ENCODE results near the gene COA1. TPM values are rescaled to one million over a fixed set of nuclear protein-coding genes. Genes with fewer than 3 reads are reported as not detected.
A peak's percentile ranks its signal among the peaks of the same experiment; 100 is the strongest.

The COA1 gene
- total and polyA plus RNA-seq, 8 donors: 41.5 to 89.2 (median 75.6) TPM

- Histone ChIP-seq H3K9me3 (no peaks in the 10 kb centered on the region), H3K4me1 (peaks cover 0 to 4% of the 10 kb centered on the region in 2 donors), H3K4me3 (no peak overlapping the region), H3K27ac (peak overlapping the region in 1 of 2 donors; percentile 57), H3K27me3 (no peaks in the 10 kb centered on the region), H3K36me3 (peaks cover 0 to 62% of the 10 kb centered on the region in 2 donors)
- TF ChIP-seq, protein P1, sequence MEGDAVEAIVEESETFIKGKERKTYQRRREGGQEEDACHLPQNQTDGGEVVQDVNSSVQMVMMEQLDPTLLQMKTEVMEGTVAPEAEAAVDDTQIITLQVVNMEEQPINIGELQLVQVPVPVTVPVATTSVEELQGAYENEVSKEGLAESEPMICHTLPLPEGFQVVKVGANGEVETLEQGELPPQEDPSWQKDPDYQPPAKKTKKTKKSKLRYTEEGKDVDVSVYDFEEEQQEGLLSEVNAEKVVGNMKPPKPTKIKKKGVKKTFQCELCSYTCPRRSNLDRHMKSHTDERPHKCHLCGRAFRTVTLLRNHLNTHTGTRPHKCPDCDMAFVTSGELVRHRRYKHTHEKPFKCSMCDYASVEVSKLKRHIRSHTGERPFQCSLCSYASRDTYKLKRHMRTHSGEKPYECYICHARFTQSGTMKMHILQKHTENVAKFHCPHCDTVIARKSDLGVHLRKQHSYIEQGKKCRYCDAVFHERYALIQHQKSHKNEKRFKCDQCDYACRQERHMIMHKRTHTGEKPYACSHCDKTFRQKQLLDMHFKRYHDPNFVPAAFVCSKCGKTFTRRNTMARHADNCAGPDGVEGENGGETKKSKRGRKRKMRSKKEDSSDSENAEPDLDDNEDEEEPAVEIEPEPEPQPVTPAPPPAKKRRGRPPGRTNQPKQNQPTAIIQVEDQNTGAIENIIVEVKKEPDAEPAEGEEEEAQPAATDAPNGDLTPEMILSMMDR (IDR thresholded peaks at IDR 0.05): no peak
- intact Hi-C loops (cut with DNase I): no loop called here
- ATAC-seq (peak; percentile 24), DNase-seq (no peak)
Observed at GRCh38 chr7:43612599-43613589, 116.4 kb downstream of the COA1 start.

DNA sequence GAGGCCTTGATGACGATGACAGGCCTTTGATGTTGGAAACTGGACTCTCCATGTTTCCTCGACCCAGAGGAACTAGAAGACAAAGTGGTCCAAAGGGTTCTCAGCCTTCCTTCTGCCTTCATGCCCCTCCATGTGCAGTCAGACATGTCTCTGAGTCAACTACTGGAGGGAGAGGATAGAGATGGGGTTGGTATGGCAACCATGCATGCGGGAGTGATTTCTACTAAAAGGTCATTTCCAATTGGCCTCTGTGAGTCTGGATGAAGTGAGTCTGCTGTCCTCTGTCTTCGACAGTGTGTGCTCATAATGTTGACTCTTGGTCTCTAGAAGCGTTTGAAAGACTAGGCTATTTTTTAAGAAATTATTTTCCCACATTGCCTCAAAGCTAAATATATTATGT, 117.2 kb downstream of the COA1 start:
- TF ChIP-seq, protein P1 (IDR thresholded peaks at IDR 0.05): no peak
- Histone ChIP-seq H3K9me3 (no peaks in the 10 kb centered on the region), H3K36me3 (peaks cover 0 to 60% of the 10 kb centered on the region in 2 donors), H3K4me3 (no peak overlapping the region), H3K4me1 (peaks cover 0 to 4% of the 10 kb centered on the region in 2 donors), H3K27ac (peak overlapping the region in 1 of 2 donors; percentile 57), H3K27me3 (no peaks in the 10 kb centered on the region)
- ATAC-seq: no peak
- DNase-seq: no peak
- intact Hi-C loops (cut with DNase I): no loop called here

DNA sequence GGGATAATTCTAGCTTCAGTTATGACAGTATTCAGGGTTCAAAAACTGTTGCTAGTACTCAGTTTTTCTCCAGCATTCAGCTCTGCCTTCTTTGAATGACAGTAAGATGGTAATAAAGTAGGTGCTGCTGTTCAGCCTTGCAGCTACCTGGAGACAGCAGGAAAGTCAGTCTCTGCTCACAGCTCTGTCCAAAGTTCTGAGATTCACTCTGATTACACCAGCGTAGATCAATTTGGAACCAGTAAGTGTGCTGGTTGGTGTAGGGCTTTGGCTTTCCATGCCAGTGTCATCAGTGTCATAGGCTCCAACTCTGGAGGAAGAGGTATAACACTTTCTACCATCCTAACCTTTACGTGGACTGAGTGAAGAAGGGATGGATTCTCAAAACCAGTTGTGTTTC, 120.2 kb downstream of the COA1 start:
- Histone ChIP-seq H3K36me3 (peaks cover 0 to 43% of the 10 kb centered on the region in 2 donors), H3K27me3 (no peaks in the 10 kb centered on the region), H3K27ac (no peak overlapping the region), H3K4me3 (no peak overlapping the region), H3K4me1 (no peaks in the 10 kb centered on the region), H3K9me3 (no peaks in the 10 kb centered on the region)
- intact Hi-C loops (cut with DNase I): no loop called here
- TF ChIP-seq, protein P1 (IDR thresholded peaks at IDR 0.05): no peak
- DNase-seq (no peak), ATAC-seq (no peak)

DNA sequence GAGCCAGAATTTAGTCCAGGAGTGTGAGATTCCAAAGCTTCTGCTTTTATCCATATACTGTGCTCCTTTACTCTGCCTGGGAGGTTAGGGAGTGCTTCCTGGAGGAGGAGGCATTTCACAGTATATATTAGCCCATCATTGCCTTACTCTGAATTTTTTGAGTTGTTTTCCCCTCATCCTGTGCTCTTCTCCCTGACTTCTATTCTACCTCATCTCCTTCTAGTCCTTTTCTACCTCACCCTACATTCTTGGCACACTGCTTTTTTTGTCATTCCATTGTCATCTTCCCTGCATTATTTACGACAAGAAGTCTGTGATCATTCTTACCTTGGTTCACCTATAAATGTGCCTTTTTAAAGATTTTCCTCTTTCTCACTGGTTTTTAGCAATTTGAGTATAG, 125.1 kb downstream of the COA1 start:
- H3K4me1 ChIP-seq: no peaks in the 10 kb centered on the region
- H3K27ac ChIP-seq: no peak overlapping the region
- intact Hi-C loops (cut with DNase I): no loop called here
- H3K4me3 ChIP-seq: no peak overlapping the region
- H3K36me3 ChIP-seq: peaks cover 0 to 33% of the 10 kb centered on the region in 2 donors
- H3K27me3 ChIP-seq: no peaks in the 10 kb centered on the region
- H3K9me3 ChIP-seq: no peaks in the 10 kb centered on the region
- TF ChIP-seq, protein P1 (IDR thresholded peaks at IDR 0.05): no peak
- DNase-seq: no peak
- ATAC-seq: no peak

DNA sequence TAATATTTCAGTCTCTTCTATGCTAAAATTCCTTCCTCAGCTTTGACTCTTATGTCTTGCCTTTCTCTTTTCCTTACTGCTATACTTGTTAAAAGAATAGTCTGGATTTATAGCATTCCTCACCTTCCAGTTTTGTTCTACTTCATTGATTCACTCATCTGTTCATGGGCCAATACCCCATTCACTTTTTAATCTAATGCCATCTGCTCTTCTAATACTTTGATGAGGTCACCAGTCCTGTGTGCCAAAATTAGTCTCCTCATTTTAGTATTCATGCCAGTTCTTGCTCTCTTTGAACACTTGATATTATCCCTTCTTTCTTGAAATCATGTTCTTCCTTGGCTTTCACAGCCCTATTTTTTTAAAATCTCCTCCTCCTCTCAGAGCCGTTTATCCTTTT, 127.1 kb downstream of the COA1 start:
- Histone ChIP-seq H3K27me3 (no peaks in the 10 kb centered on the region), H3K27ac (no peak overlapping the region), H3K36me3 (peaks cover 0 to 40% of the 10 kb centered on the region in 2 donors), H3K4me1 (no peaks in the 10 kb centered on the region), H3K9me3 (no peaks in the 10 kb centered on the region), H3K4me3 (no peak overlapping the region)
- ATAC-seq (no peak), DNase-seq (no peak)
- intact Hi-C loops (cut with DNase I): no loop called here
- TF ChIP-seq, protein P1 (IDR thresholded peaks at IDR 0.05): no peak
